ENCODE measurements around the gene FDXR.

DNA sequence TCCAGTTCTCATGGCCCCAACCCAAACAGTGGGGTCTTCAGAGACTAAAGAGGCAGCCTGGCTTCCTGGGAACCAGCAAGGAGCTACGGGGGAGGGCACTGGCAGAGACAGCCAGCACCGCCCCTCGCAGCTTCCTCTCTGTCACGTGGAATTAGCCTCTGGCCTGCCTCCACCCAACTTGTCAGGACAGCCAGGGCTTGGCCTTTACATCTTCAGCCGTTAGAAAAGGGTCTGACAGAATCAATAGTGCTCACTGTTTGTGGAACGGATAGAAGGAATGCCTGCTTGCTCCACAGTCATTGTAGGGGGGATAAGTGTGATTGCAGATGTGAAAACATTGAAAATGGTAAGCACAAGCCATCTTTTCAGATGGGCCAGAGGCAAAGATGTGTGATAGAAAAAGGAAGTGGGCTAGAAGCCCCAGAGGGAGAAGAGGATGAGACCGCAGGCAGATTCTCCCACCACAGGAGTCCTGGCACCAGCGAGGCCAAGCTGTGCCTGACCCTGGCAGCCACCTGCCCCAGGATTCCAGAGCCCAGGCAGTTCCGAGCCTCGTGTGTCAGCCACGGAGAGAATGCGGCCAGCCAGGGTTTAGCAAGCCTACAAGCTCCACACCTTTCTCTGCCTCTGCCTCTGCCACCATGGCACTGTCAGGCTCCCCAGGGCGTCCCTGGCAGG lies 31.7 kb downstream of the FDXR start:
- TF ChIP-seq, protein P1, sequence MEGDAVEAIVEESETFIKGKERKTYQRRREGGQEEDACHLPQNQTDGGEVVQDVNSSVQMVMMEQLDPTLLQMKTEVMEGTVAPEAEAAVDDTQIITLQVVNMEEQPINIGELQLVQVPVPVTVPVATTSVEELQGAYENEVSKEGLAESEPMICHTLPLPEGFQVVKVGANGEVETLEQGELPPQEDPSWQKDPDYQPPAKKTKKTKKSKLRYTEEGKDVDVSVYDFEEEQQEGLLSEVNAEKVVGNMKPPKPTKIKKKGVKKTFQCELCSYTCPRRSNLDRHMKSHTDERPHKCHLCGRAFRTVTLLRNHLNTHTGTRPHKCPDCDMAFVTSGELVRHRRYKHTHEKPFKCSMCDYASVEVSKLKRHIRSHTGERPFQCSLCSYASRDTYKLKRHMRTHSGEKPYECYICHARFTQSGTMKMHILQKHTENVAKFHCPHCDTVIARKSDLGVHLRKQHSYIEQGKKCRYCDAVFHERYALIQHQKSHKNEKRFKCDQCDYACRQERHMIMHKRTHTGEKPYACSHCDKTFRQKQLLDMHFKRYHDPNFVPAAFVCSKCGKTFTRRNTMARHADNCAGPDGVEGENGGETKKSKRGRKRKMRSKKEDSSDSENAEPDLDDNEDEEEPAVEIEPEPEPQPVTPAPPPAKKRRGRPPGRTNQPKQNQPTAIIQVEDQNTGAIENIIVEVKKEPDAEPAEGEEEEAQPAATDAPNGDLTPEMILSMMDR (IDR thresholded peaks at IDR 0.05; ENCODE audit: low read length): no peak
- TF ChIP-seq EZH2 (optimal IDR thresholded peaks at IDR 0.05; ENCODE audit: low read depth, low read length): no peak

Data from MM.1S (cell line).